Adrenal gland (tissue), 12 donors: ENCODE measurements around the gene PPCS. TPM values are rescaled to one million over a fixed set of nuclear protein-coding genes. Genes with fewer than 3 reads are reported as not detected.
A peak's percentile ranks its signal among the peaks of the same experiment; 100 is the strongest.

Experiments
- DNase-seq, 7 donors: peaks; one replicate each; pipeline ENCODE4 v3.0.0-alpha.2; 2019 to 2020
- H3K27ac ChIP-seq, 5 donors: fragments of 200-600 bp; sonication (generic) in 4 of 5; 1 replicate in 3 of 5; 2 replicates in 2 of 5; pipeline versions ENCODE4 v1.5.1 to v1.8.0; 2016 to 2020; ENCODE audit warnings: mild to moderate bottlenecking in 1 of 5
- H3K27me3 ChIP-seq: fragments of 200-600 bp; 2 replicates; pipeline ENCODE4 v1.8.0; 2021
- H3K36me3 ChIP-seq, 2 donors: fragments of 200-600 bp; replicated peaks in 1 of 2; 1 replicate in 1 of 2; 2 replicates in 1 of 2; pipeline versions ENCODE4 v1.5.1 to v1.8.0; 2018 to 2022
- H3K4me1 ChIP-seq, 2 donors: fragments of 200-600 bp; replicated peaks in 1 of 2; 1 replicate in 1 of 2; 2 replicates in 1 of 2; pipeline versions ENCODE4 v1.5.1 to v1.8.0; 2018 to 2021
- H3K4me3 ChIP-seq, 4 donors: fragments of 200-600 bp; sonication (generic) in 3 of 4; one replicate each; pipeline ENCODE4 v1.5.1; 2016 to 2018
- H3K9me3 ChIP-seq, 3 donors: fragments of 200-600 bp; sonication (generic) in 1 of 3; replicated peaks in 1 of 3; 1 replicate in 2 of 3; 2 replicates in 1 of 3; pipeline versions ENCODE4 v1.5.1 to v1.8.0; 2016 to 2021
- CTCF ChIP-seq, 6 experiments: fragments of 450-650 bp in 4 of 6; fragments of 200-600 bp in 2 of 6; sonication (generic) in 1 of 6; IDR thresholded peaks; 1 replicate in 5 of 6; 2 replicates in 1 of 6; pipeline versions ENCODE4 v1.5.1 to v1.8.0; 2016 to 2021; ENCODE audit warnings: antibody characterized with exemption in 6 of 6, mild to moderate bottlenecking in 2 of 6, moderate library complexity in 1 of 6
- POLR2A ChIP-seq, 2 donors: fragments of 450-650 bp; IDR thresholded peaks; one replicate each; pipeline ENCODE4 v1.6.1; 2017; ENCODE audit warnings: antibody characterized with exemption in 2 of 2, mild to moderate bottlenecking in 2 of 2, moderate library complexity in 1 of 2
- WGBS, 4 donors: extraction: QIAGEN DNeasy Blood & Tissue Kit in 2 of 4; methylation state at CpG; one replicate each; pipeline versions ENCODE4 v1.1.5 to v1.1.7; 2013 to 2017; 5-methylcytosine and 5-hydroxymethylcytosine counted together
- intact Hi-C, 2 donors: fragments of 100-400 bp; cut with DNase I; formaldehyde crosslinking; loops; one replicate each; pipeline versions ENCODE4 v1.14.1 to v1.15.0; 2022 to 2023
- polyA plus RNA-seq, 3 donors: library from polyadenylated mRNA; stranded (reverse); fragments of 200-250 nt in 2 of 3; fragments of 350-450 nt in 1 of 3; fragmentation: Illumina TruSeq in 1 of 3; extraction: RNeasy Lipid Tissue Mini Kit (QIAGEN cat#74804) in 1 of 3; gene quantifications; one replicate each; pipeline ENCODE4 v1.2.3, GENCODE V29; 2013 to 2014
- total RNA-seq, 9 donors: library from RNA; depleted of rRNA in 4 of 9; stranded (reverse); fragments of >200 nt in 4 of 9; fragments of 120-200 nt in 1 of 9; fragmentation: NEBNext Ultra II Directional in 1 of 9; extraction: Animal tissue kit (Norgen Biotek cat#: 25700) in 1 of 9; gene quantifications; one replicate each; pipeline versions ENCODE4 v1.1.0 to v1.2.4, GENCODE V29; 2013 to 2023
- donor health status: healthy with polysubstance abuse.
- donor health status: Bipolar disorder and iron deficiency.
- donor health status: DM: yes; HTN: yes; CAD: no.
- donor health status: DM: no; HTN: no; CAD: no.
- donor health status: DM: no; HTN: no; CAD: no.
- donor health status: DM: yes; HTN: yes; CAD: no.

PPCS gene
- total and polyA plus RNA-seq, 12 donors = 48.7 to 191 (median 89.8) TPM

GRCh38 chr1:42454403-42454802, 1.9 kb upstream of the PPCS start:
- no peak overlapping the region for H3K4me3 ChIP-seq
- H3K9me3 ChIP-seq = no peaks in the 10 kb centered on the region
- no peaks in the 10 kb centered on the region for H3K27me3 ChIP-seq
- intact Hi-C loops = no loop called here
- WGBS, 4 donors = 96 to 99% (median 97%) methylated on average over 5 of the region's 5 CpGs
- no peak for DNase-seq
- H3K27ac ChIP-seq = no peak overlapping the region
- H3K4me1 ChIP-seq = peaks cover 10 to 15% of the 10 kb centered on the region in 2 donors
- TF ChIP-seq CTCF (IDR thresholded peaks at IDR 0.05) (no peak), POLR2A (IDR thresholded peaks at IDR 0.05) (no peak)
- H3K36me3 ChIP-seq = peaks cover 0 to 6% of the 10 kb centered on the region in 2 donors

GRCh38 chr1:42456754-42457089, 379 bp downstream of the PPCS start:
- peak overlapping the region; percentile 51 to 94 (median 87) for H3K27ac ChIP-seq
- TF ChIP-seq POLR2A (IDR thresholded peaks at IDR 0.05) = no peak
- TF ChIP-seq CTCF (IDR thresholded peaks at IDR 0.05) = no peak
- peaks cover 0 to 6% of the 10 kb centered on the region in 2 donors for H3K36me3 ChIP-seq
- peak; percentile 42 to 73 (median 67) for DNase-seq
- intact Hi-C loops = no loop called here
- WGBS, 4 donors = 0 to 3% (median 1%) methylated on average over 5 to 23 of the region's 23 CpGs
- no peaks in the 10 kb centered on the region for H3K9me3 ChIP-seq
- H3K4me1 ChIP-seq = peaks cover 10 to 27% of the 10 kb centered on the region in 2 donors
- H3K4me3 ChIP-seq = peak overlapping the region; percentile 53 to 83 (median 68)
- no peaks in the 10 kb centered on the region for H3K27me3 ChIP-seq

- no peaks in the 10 kb centered on the region for H3K27me3 ChIP-seq
- TF ChIP-seq CTCF (IDR thresholded peaks at IDR 0.05) = no peak
- TF ChIP-seq POLR2A (IDR thresholded peaks at IDR 0.05) = no peak
- H3K36me3 ChIP-seq = peaks cover 0 to 6% of the 10 kb centered on the region in 2 donors
- peak in 4 of 7 donors; percentile 16 to 45 (median 38) for DNase-seq
- intact Hi-C loops = loop anchor here in 1 of 2 donors (10.0 kb wide), 2 partner anchors 116 to 286 kb away; no protein-coding TSS in a partner anchor
- no peaks in the 10 kb centered on the region for H3K9me3 ChIP-seq
- H3K27ac ChIP-seq = peak overlapping the region in 3 of 5 donors; percentile 23 to 66 (median 26)
- WGBS, 4 donors = 47 to 72% (median 53%) methylated on average over 2 of the region's 2 CpGs
- H3K4me3 ChIP-seq = no peak overlapping the region
- H3K4me1 ChIP-seq = peaks cover 12 to 45% of the 10 kb centered on the region in 2 donors
These were observed 4.9 kb downstream of the PPCS start for GRCh38 chr1:42461196-42461595.

GRCh38 chr1:42462828-42463763, 6.8 kb downstream of the PPCS start, which contains the start of gene CCDC30:
CCDC30 (plus strand) TSS chr1:42463286; CDS start chr1:42480552, 17,266 bp downstream.
- peak within 1 kb of the TSS in 3 of 4 donors; percentile 26 to 56 (median 47) for H3K4me3 ChIP-seq
- H3K9me3 ChIP-seq = no peaks in the 10 kb centered on the region
- WGBS, 4 donors = 0 to 1% (median 1%) methylated on average over 31 to 59 of the region's 59 CpGs
- H3K27ac ChIP-seq = peak within 1 kb of the TSS; percentile 9 to 72 (median 29)
- DNase-seq = peak; percentile 96 to 100 (median 99)
- no peaks in the 10 kb centered on the region for H3K27me3 ChIP-seq
- peaks cover 6 to 33% of the 10 kb centered on the region in 2 donors for H3K4me1 ChIP-seq
- intact Hi-C loops = loop anchor here in 1 of 2 donors (10.0 kb wide), 2 partner anchors 118 to 288 kb away; no protein-coding TSS in a partner anchor
- TF ChIP-seq POLR2A (IDR thresholded peaks at IDR 0.05) (no peak), CTCF (IDR thresholded peaks at IDR 0.05) (no peak)
- H3K36me3 ChIP-seq = peaks cover 0 to 5% of the 10 kb centered on the region in 2 donors
